Keratinocyte (primary cell): ENCODE measurements around the gene NLRP1. TPM values are rescaled to one million over a fixed set of nuclear protein-coding genes. Genes with fewer than 3 reads are reported as not detected.

ENCODE experiments used
- DNase-seq: peaks from one replicate; pipeline ENCODE4 v3.0.0-alpha.2; 2011; ENCODE audit warnings: low read depth, missing footprints, low spot score
- FAIRE-seq: peaks from 2 replicates; lab custom pipeline; 2011; peaks lifted over from hg19 to GRCh38; lab: Jason Lieb, UNC
- H2AFZ ChIP-seq: 2 replicates; pipeline ENCODE4 v1.6.0; 2012; ENCODE audit warnings: low read length, control low read depth, inconsistent platforms; ENCODE audit not compliant: control insufficient read depth
- H3K27ac ChIP-seq: 2 replicates; pipeline ENCODE4 v1.5.1; 2011; ENCODE audit warnings: low read length; ENCODE audit not compliant: control insufficient read depth, insufficient read depth
- H3K27me3 ChIP-seq: 3 replicates; pipeline ENCODE4 v1.6.0; 2011; ENCODE audit warnings: low read length; ENCODE audit not compliant: control insufficient read depth, insufficient read depth; ENCODE audit errors: extremely low read depth
- H3K36me3 ChIP-seq, 2 experiments: 2 replicates in 1 of 2; 3 replicates in 1 of 2; pipeline ENCODE4 v1.5.1; 2011; ENCODE audit warnings: low read length in 2 of 2, mild to moderate bottlenecking in 1 of 2; ENCODE audit not compliant: control insufficient read depth in 2 of 2, insufficient read depth in 2 of 2; ENCODE audit errors: extremely low read depth in 1 of 2
- H3K4me1 ChIP-seq: 3 replicates; pipeline ENCODE4 v1.5.1; 2011; ENCODE audit warnings: low read length; ENCODE audit not compliant: control insufficient read depth, insufficient read depth; ENCODE audit errors: extremely low read depth
- H3K4me2 ChIP-seq: 3 replicates; pipeline ENCODE4 v1.6.0; 2011; ENCODE audit warnings: low read depth, low read length; ENCODE audit not compliant: control insufficient read depth, insufficient read depth; ENCODE audit errors: extremely low read depth
- H3K4me3 ChIP-seq, 3 experiments: fragments of 200-600 bp in 1 of 3; sonication (generic) in 1 of 3; 2 replicates in 2 of 3; 3 replicates in 1 of 3; pipeline ENCODE4 v1.5.1; 2011 to 2016; ENCODE audit warnings: low read length in 3 of 3, mild to moderate bottlenecking in 3 of 3, control low read depth in 2 of 3, inconsistent platforms in 1 of 3, low read depth in 1 of 3, mixed read lengths in 1 of 3, mixed run types in 1 of 3, moderate library complexity in 1 of 3; ENCODE audit not compliant: control insufficient read depth in 2 of 3, insufficient read depth in 2 of 3; ENCODE audit errors: extremely low read depth in 1 of 3
- H3K79me2 ChIP-seq: 2 replicates; pipeline ENCODE4 v1.6.0; 2012; ENCODE audit warnings: low read length; ENCODE audit not compliant: control insufficient read depth, insufficient read depth
- H3K9ac ChIP-seq: 3 replicates; pipeline ENCODE4 v1.6.0; 2011; ENCODE audit warnings: low read length; ENCODE audit not compliant: control insufficient read depth, insufficient read depth; ENCODE audit errors: extremely low read depth
- H3K9me1 ChIP-seq: 3 replicates; pipeline ENCODE4 v1.6.0; 2011; ENCODE audit warnings: low read length; ENCODE audit not compliant: control insufficient read depth, insufficient read depth; ENCODE audit errors: extremely low read depth
- H3K9me3 ChIP-seq: 2 replicates; pipeline ENCODE4 v1.5.1; 2012; ENCODE audit warnings: low read depth, low read length; ENCODE audit not compliant: control insufficient read depth
- H4K20me1 ChIP-seq: 3 replicates; pipeline ENCODE4 v1.6.0; 2011; ENCODE audit warnings: low read length; ENCODE audit not compliant: control insufficient read depth, insufficient read depth; ENCODE audit errors: extremely low read depth
- EZH2 ChIP-seq: IDR thresholded peaks from one replicate; pipeline ENCODE4 v1.6.1; 2012; ENCODE audit warnings: inconsistent platforms, mild to moderate bottlenecking, low read length, moderate library complexity
- dilution Hi-C: fragments of 300-500 bp; cut with MboI; formaldehyde crosslinking; loops from one replicate; pipeline ENCODE4 v1.7.0; 2020; ENCODE audit warnings: low sequenced_read_pairs; ENCODE audit not compliant: extremely low pct_ligation_motif_present
- polyA plus RNA-seq, 5 experiments: library from polyadenylated mRNA; depleted of rRNA in 3 of 5; stranded (reverse) in 3 of 5; stranded (forward) in 1 of 5; unstranded in 1 of 5; fragments of >200 nt; gene quantifications; 1 replicate in 1 of 5; 2 replicates in 3 of 5; 3 replicates in 1 of 5; pipeline versions ENCODE4 v1.2.1 to v1.2.3, GENCODE V29; 2011 to 2012; ENCODE audit warnings: missing spikeins in 2 of 5, low read depth in 1 of 5, low replicate concordance in 1 of 5
- TF ChIP-seq, protein P1 (sequence below), 3 experiments: IDR thresholded peaks in 1 of 3; conservative IDR thresholded peaks in 1 of 3; optimal IDR thresholded peaks in 1 of 3; 2 replicates in 2 of 3; 3 replicates in 1 of 3; pipeline versions ENCODE3 to v1.5.1; 2011; ENCODE audit warnings: low read length in 3 of 3, mild to moderate bottlenecking in 3 of 3, moderate library complexity in 2 of 3, control low read depth in 1 of 3, inconsistent platforms in 1 of 3; ENCODE audit not compliant: insufficient read depth in 2 of 3; ENCODE audit errors: extremely low read depth in 1 of 3

The NLRP1 gene
- polyA plus RNA-seq, 1 donor (not counting 4 experiments of a cell fraction or from before 2014, with no cell fraction given), result 20.1 TPM

DNA sequence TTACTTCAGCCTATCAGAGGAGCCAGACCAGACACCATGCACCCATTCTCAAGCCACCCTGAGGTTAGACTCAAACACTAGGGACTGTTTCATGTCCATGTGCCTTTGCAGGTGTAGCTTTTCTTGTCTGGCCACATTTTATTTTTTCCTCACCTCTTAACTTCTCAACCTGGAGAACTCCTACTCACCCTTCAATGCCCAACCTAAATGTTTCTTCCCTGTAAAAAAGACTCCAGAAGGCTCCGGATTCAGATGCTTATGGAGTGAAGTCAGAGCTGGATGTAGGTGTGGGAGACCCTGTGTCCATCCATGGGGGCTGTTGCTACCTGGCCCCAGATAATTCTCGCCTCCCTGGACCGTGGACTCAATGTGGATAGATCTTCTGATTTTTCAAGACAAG lies 44.0 kb upstream of the NLRP1 start:
- Histone ChIP-seq H4K20me1 (no peaks in the 10 kb centered on the region), H3K9me1 (no peaks in the 10 kb centered on the region), H3K4me2 (no peak overlapping the region), H3K27me3 (peaks cover 8% of the 10 kb centered on the region), H3K27ac (no peak overlapping the region), H3K79me2 (no peaks in the 10 kb centered on the region), H2AFZ (no peak overlapping the region), H3K9ac (no peak overlapping the region), H3K4me3 (no peak overlapping the region), H3K36me3 (no peaks in the 10 kb centered on the region), H3K9me3 (no peaks in the 10 kb centered on the region), H3K4me1 (no peaks in the 10 kb centered on the region)
- DNase-seq (no peak), FAIRE-seq (no peak)
- dilution Hi-C loops, result no loop called here
- TF ChIP-seq, protein P1, sequence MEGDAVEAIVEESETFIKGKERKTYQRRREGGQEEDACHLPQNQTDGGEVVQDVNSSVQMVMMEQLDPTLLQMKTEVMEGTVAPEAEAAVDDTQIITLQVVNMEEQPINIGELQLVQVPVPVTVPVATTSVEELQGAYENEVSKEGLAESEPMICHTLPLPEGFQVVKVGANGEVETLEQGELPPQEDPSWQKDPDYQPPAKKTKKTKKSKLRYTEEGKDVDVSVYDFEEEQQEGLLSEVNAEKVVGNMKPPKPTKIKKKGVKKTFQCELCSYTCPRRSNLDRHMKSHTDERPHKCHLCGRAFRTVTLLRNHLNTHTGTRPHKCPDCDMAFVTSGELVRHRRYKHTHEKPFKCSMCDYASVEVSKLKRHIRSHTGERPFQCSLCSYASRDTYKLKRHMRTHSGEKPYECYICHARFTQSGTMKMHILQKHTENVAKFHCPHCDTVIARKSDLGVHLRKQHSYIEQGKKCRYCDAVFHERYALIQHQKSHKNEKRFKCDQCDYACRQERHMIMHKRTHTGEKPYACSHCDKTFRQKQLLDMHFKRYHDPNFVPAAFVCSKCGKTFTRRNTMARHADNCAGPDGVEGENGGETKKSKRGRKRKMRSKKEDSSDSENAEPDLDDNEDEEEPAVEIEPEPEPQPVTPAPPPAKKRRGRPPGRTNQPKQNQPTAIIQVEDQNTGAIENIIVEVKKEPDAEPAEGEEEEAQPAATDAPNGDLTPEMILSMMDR (optimal IDR thresholded peaks at IDR 0.05 in 1 of 3, IDR thresholded peaks at IDR 0.05 in 1 of 3, conservative IDR thresholded peaks at IDR 0.05 in 1 of 3; ENCODE audit: extremely low read depth in 1 of 3, insufficient read depth in 2 of 3, low read length in 3 of 3), result no peak
- TF ChIP-seq EZH2, result no peak

DNA sequence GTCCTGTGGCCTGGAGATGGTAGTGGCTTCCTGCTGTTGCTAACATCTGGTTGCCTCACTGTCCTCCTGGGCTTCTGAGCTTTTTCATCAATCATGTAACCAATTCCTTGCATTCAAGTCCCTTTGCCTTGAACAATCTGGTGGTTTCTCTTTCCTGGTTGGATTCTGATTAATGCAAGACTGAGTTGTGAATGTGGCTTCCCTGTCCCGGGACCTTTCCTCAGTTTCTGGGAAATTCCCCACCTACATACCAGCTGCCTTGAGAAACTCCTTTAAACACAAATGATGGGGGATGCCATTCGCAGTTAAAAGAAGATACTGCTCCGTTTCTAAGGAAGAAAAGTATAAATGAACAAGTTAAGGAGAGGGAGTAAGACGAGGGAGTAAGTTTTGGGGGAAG lies 39.9 kb upstream of the NLRP1 start:
- dilution Hi-C loops, result loop anchor here (25.0 kb wide), 1 partner anchor 788 kb away; no protein-coding TSS in a partner anchor
- no peak for DNase-seq
- no peak for FAIRE-seq
- no peaks in the 10 kb centered on the region for H4K20me1 ChIP-seq
- TF ChIP-seq, protein P1 (optimal IDR thresholded peaks at IDR 0.05 in 1 of 3, IDR thresholded peaks at IDR 0.05 in 1 of 3, conservative IDR thresholded peaks at IDR 0.05 in 1 of 3; ENCODE audit: extremely low read depth in 1 of 3, insufficient read depth in 2 of 3, low read length in 3 of 3), result no peak
- TF ChIP-seq EZH2, result no peak
- no peak overlapping the region for H3K4me3 ChIP-seq
- no peak overlapping the region for H3K4me2 ChIP-seq
- no peaks in the 10 kb centered on the region for H3K36me3 ChIP-seq
- no peak overlapping the region for H2AFZ ChIP-seq
- H3K4me1 ChIP-seq, result no peaks in the 10 kb centered on the region
- no peaks in the 10 kb centered on the region for H3K9me3 ChIP-seq
- no peaks in the 10 kb centered on the region for H3K79me2 ChIP-seq
- H3K9me1 ChIP-seq, result no peaks in the 10 kb centered on the region
- H3K27me3 ChIP-seq, result peaks cover 8% of the 10 kb centered on the region
- no peak overlapping the region for H3K27ac ChIP-seq
- no peak overlapping the region for H3K9ac ChIP-seq
